ENCODE results near the gene P2RY2.
"Not testable (repeated sequence)": the region's sequence is repeated elsewhere in the genome, so short reads cannot be mapped to it uniquely, and the experiment has no call there.

P2RY2 gene

GRCh38 chr11:73188301-73188700 is 29.8 kb upstream of the P2RY2 start:
- no peak for FAIRE-seq

GRCh38 chr11:73189315-73189714 is 28.8 kb upstream of the P2RY2 start:
- FAIRE-seq, result no peak

- no peak for FAIRE-seq
Measured at GRCh38 chr11:73189723-73190556, 28.1 kb upstream of the P2RY2 start.

DNA sequence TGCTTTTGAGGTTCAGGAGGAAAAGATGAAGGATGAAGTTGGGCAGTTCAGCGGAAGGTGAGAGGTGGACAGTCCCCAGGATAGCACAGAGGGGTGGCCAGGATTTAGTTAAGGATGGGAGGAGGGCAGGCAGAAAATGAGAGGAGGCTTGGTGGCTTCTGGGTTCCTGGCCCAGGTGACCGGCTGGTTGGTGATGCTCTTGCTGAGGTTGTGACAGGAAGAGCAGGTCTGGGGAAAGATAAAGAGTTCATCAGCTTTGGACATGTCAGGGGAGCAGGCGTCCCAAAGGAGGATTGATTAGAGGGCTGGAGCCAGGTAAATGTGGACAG is 27.6 kb upstream of the P2RY2 start:
- no peak for FAIRE-seq

- no peak for FAIRE-seq
Measured at GRCh38 chr11:73191151-73191550, 26.9 kb upstream of the P2RY2 start.

DNA sequence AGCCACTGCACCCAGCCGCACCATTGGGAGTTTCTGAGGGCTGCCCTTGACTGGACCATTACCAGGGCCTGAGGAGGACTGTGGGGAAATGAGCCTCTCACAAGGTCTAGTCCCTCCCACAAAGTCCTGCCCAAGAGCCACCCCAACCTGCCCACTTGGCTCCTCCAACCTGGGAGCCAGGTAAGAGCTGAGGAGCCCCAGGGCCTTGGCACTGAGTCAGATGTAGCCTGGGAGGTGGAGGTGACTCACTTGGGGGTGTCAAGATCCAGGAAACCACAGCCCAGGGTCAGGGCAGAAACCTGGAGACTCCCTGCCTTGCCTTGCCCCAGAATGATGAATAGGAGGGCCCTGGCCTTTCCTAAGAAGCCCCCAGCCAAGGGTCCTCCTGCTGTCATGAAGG is 25.8 kb upstream of the P2RY2 start:
- FAIRE-seq, result no peak

DNA sequence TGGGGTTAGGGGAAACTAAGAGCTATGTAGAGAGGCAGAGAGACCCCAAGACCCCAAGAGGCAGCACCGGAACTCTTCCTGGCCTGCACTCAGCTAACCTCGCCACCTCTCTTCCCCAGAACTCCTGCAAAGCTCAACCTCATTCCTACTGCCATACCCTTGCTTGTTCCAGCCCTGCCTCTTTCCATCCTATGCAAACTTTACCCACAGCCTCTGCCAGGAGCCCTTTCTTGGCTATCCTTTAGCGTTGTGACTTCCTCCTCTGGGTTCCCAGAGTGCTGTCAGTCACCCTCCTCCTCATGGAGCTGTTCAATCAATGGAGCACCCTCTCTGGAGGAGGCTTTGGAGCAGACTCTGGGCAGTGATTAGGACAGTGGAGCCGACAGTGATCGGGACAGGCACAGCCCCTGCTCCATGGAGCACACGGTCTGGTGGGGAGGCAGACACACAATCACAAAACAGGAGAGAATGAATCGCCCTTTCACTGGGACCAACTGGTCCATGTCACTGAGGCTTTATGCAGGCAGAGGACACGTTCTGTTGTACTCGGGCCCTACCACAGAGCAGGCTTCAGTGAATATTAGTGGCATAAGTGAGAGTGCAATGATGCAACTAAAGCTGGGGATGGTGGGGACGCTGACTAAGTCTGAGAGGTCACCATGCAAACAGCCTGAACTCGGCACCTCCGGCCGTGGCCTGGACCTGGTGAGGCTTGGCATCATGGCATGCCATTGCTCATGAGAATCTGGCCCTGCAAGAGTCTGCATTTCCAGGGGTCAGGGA is 24.6 kb upstream of the P2RY2 start:
- no peak for FAIRE-seq

DNA sequence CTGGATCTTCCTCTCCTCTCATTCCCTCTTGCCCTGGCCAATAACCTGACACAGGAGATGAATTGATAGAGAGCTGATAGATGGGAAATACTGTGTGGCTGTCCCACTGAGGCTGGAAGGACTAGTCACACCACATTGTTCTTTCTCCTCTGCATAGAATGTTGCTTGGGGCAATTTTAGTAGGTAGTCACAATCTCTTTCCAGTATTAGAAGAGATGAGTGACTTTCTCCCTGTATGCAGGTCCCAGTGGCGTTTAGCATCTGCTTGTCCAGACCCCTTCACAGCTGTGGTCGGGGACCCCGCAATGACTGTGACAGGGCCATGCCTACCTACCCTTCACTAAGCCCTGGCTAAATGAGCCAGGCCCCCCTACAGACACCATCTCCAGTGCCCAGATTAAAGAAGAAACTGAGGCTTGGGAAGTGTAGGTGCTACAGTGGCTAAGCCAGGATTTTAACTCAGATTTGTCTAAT is 24.0 kb upstream of the P2RY2 start:
- FAIRE-seq, result no peak

DNA sequence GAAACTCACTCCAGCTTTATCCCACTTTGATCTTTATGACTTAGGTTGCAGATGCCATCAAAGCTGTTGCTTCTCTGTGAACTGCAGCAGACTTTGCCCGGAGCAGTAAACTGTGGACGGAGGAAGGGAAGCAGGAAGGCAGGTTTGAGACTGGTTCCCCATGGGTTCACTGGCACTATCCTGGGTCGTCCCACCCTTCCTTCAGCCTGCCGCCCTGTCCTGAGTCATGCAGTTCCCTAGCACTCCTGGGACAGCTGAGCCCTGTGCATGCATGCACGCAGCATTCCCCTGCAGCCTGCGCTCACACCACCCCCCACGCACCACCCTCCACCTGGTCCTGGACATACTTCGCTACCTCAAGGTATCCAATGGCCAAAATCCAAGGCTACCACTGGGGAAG is 23.5 kb upstream of the P2RY2 start:
- no peak for FAIRE-seq

DNA sequence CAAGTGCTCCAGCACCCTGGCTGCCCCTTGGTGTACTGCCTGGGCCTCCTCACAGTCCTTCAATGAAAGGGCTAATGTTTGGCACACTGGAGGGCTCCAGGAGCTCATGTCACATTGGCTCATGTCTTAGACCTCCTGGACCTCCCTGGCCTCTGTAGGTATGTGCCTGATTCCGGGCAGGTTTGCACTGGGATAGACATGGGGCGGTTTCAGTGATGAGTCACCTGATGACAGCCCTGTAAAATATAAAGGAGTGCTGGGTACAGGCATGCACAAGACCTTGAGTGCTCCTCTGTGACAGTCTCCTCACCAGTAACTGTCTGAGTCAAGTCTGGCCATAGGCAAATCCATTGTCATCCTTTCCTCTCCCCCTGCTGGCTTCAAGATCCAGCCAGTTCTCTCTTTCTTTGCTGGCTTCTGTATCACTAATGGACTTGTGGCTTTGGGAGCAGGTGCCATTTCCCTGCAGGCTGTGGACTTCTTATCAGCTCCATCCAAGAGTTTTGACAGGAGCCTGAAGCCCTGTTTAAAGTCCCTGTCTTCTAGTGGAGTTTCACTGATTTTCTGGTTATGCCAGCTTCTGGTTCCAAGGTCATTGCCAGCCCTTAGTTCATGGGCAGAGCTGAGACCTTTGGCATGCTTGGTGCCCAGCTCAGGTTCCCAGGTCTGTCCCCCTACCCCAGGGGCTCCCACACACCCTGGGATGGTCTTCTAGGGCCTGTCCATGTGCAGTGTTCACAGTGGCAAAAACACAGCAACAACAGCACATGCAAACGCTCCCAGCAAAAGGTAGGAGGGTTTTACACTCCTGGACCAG is 22.7 kb upstream of the P2RY2 start:
- FAIRE-seq, result no peak

DNA sequence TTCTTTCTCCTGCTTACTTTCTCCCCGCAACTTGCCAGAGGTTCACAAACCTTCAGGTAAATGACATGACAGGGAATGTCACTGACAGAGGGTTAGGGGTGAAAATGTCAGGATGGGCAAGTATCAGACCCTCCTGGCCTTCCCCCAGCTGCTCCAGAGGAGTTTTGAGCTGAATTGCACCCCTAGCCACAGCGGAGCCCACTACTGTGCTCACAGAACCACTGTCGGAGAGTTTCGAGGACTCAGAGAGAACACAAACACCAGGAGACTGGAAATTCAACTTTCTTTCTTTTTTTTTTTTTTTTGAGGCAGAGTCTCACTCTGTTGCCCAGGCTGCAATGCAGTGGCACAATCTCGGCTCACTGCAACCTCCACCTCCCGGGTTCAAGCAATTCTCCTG is 21.5 kb upstream of the P2RY2 start:
- FAIRE-seq, result no peak

- FAIRE-seq, result no peak
Measured at GRCh38 chr11:73197348-73197747, 20.7 kb upstream of the P2RY2 start.

DNA sequence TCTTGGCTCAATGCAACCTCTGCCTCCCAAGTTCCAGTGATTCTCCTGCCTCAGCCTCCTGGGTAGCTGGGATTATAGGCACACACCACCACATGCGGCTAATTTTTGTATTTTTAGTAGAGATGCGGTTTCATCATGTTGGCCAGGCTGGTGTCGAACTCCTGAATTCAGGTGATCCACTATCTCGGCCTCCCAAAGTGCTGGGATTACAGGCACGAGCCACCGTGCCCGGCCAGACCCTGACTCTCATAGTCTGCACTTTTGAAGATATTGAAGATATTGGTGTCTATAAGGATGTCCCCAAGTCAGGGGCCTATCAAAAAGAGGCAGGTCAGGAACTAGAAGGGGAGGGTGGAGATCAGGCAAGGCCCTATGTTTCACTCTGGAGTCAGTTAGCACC is 20.3 kb upstream of the P2RY2 start:
- not testable (repeated sequence) for FAIRE-seq

DNA sequence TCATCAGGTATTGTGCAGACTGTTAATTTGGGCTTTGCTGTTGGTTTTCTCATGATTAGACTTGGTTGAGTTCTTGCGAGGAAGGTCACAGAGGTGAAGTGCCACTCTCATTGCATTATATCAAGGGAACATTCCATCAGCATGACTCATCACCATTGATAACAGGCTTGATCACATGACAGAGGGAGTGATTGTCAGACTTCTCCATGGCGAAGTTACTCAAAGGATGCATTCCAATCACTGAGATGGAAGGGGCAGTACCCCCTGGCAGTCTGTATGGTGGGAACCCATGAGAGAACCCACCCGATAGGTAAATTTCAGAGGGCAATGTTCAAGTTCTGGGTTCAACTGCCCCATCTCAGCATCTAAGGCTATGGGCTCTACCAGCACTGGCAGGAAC is 19.4 kb upstream of the P2RY2 start:
- no peak for FAIRE-seq

- no peak for FAIRE-seq
Measured at GRCh38 chr11:73199446-73199845, 18.6 kb upstream of the P2RY2 start.

DNA sequence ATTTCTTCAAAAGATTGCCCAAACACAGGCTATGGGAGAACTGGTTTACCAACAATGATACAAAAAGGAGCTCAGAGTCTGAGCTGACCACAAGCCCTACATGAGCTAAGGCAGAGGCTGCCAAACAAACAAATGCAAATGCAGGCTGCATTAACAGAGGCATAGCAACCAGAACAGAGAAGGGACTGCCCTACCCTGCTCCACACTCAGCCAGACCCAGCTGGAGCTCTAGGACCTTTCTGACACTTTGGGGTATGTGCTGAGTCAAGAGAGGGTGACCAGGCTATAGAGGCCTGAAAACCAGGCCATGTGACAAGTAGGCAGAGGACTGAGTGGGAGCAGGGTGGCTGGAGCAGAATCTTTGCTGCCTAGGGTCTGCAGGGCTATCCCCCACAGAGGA is 17.8 kb upstream of the P2RY2 start:
- FAIRE-seq, result no peak

- no peak for FAIRE-seq
Measured at GRCh38 chr11:73201249-73201648, 16.8 kb upstream of the P2RY2 start.

- no peak for FAIRE-seq
Measured at GRCh38 chr11:73201888-73202780, 15.9 kb upstream of the P2RY2 start.

- FAIRE-seq, result no peak
Measured at GRCh38 chr11:73203322-73203721, 14.8 kb upstream of the P2RY2 start.

DNA sequence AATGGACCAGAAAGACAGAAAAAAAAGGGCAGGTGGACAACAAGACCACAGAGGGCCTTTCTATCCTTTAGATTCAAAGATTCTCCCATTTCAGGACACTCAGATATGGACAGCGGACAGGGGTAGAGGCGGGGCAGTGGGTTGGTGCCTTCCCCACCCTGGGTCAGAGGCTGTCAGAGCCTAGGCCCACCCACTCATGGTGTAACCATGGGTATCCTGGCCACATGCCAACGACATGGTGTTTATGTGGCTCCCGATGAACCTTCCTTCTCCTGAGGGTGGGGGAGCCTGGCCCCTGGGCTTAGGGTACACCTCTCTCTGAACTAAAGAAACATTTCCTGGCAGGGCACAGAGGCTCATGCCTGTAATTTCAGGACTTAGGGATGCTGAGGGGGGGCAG is 14.3 kb upstream of the P2RY2 start:
- FAIRE-seq, result no peak

DNA sequence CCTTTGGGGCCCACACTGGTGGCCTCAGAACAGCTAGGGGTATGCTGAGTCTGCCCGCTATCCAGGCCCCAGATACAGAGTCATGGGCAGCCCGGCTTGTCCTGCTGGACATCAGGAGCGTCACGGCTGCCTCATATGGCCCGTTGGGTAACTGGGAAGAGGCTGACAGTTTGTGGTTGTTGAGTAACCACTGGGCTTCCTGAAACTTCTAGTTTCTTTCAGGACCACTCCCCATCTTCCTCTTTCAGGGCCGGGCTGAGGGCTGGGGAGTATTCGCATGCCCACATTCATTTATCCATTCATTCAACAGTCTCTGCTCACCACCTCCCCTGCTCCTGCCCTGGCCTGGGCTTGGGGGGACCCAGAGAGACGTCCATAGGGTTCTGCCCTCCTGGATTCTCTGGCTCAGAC is 13.4 kb upstream of the P2RY2 start:
- no peak for FAIRE-seq

GRCh38 chr11:73205661-73206343 is 12.3 kb upstream of the P2RY2 start:
- no peak for FAIRE-seq

Data from endometrium (tissue), 2 donors.